HL-60 (cell line): Measurements from ENCODE around the gene PARD6G.

Source experiments
- DNase-seq, 2 experiments: peaks; one replicate each; pipeline ENCODE4 v3.0.0-alpha.2; 2010 to 2020; ENCODE audit warnings: low read depth in 1 of 2, low spot score in 1 of 2
- H3K27ac ChIP-seq: fragments of 250-450 bp; sonication (Bioruptor Pico); replicated peaks from 2 replicates; pipeline ENCODE4 v1.5.1; 2020; ENCODE audit warnings: mild to moderate bottlenecking, moderate library complexity
- H3K27me3 ChIP-seq: fragments of 250-450 bp; sonication (Bioruptor Pico); 2 replicates; pipeline ENCODE4 v1.5.1; 2021; ENCODE audit warnings: mild to moderate bottlenecking, moderate library complexity; ENCODE audit not compliant: insufficient read depth, poor library complexity, severe bottlenecking
- H3K4me3 ChIP-seq: replicated peaks from 2 replicates; pipeline ENCODE4 v1.5.1; 2011; ENCODE audit warnings: mild to moderate bottlenecking, control low read depth, low read length; ENCODE audit not compliant: insufficient read depth
- CTCF ChIP-seq: IDR thresholded peaks from one replicate; pipeline ENCODE4 v1.5.1; 2011; ENCODE audit warnings: low read length, control low read depth, inconsistent platforms; ENCODE audit not compliant: insufficient read depth
- GABPA ChIP-seq: IDR thresholded peaks from 2 replicates; pipeline ENCODE4 v1.6.1; 2012; ENCODE audit warnings: low read depth
- POLR2AphosphoS5 ChIP-seq: IDR thresholded peaks from 2 replicates; pipeline ENCODE4 v1.6.1; 2012; ENCODE audit warnings: low read depth
- REST ChIP-seq: IDR thresholded peaks from 2 replicates; pipeline ENCODE4 v1.6.1; 2012; ENCODE audit warnings: low read depth; ENCODE audit not compliant: insufficient replicate concordance
- SPI1 ChIP-seq: IDR thresholded peaks from 2 replicates; pipeline ENCODE4 v1.6.1; 2012; ENCODE audit warnings: low read depth, mild to moderate bottlenecking, borderline replicate concordance

The PARD6G gene

GRCh38 chr18:80252136-80252535 lies 4.8 kb upstream of the PARD6G start:
- no peak overlapping the region for H3K4me3 ChIP-seq
- no peaks in the 10 kb centered on the region for H3K27me3 ChIP-seq
- H3K27ac ChIP-seq = no peak overlapping the region
- TF ChIP-seq GABPA = no peak
- TF ChIP-seq POLR2AphosphoS5 = no peak
- no peak for TF ChIP-seq REST
- TF ChIP-seq CTCF = no peak
- TF ChIP-seq SPI1 = no peak
- DNase-seq = no peak

- DNase-seq = no peak
- TF ChIP-seq SPI1 (no peak), CTCF (no peak), GABPA (no peak), POLR2AphosphoS5 (no peak), REST (no peak)
- H3K27me3 ChIP-seq = no peaks in the 10 kb centered on the region
- H3K4me3 ChIP-seq = no peak overlapping the region
- no peak overlapping the region for H3K27ac ChIP-seq
These were observed 4.4 kb upstream of the PARD6G start for GRCh38 chr18:80251700-80252099.

- TF ChIP-seq POLR2AphosphoS5 = no peak
- TF ChIP-seq GABPA = no peak
- no peak for TF ChIP-seq CTCF
- TF ChIP-seq REST = no peak
- no peak for TF ChIP-seq SPI1
- Histone ChIP-seq H3K27me3 (peaks cover 4% of the 10 kb centered on the region), H3K27ac (no peak overlapping the region), H3K4me3 (no peak overlapping the region)
- DNase-seq = no peak
These were observed 3.5 kb upstream of the PARD6G start for GRCh38 chr18:80250740-80251364.
